OCI-LY7 (cell line): Measurements from ENCODE around the gene CDK5.

Experiments
- EZH2phosphoT487 ChIP-seq: fragments of 200-600 bp; sonication (generic); IDR thresholded peaks from 2 replicates; pipeline ENCODE4 v1.6.1; 2018; ENCODE audit warnings: low read depth, borderline replicate concordance, mild to moderate bottlenecking, mixed run types, antibody characterized with exemption, low read length, moderate library complexity, mixed read lengths
- TF ChIP-seq, protein P1 (sequence below): fragments of 200-600 bp; sonication (generic); conservative IDR thresholded peaks from 2 replicates; pipeline ENCODE4 v1.5.1; 2014; ENCODE audit warnings: mild to moderate bottlenecking, antibody characterized with exemption, low read length, moderate library complexity, mixed read lengths

- TF ChIP-seq, protein P1, sequence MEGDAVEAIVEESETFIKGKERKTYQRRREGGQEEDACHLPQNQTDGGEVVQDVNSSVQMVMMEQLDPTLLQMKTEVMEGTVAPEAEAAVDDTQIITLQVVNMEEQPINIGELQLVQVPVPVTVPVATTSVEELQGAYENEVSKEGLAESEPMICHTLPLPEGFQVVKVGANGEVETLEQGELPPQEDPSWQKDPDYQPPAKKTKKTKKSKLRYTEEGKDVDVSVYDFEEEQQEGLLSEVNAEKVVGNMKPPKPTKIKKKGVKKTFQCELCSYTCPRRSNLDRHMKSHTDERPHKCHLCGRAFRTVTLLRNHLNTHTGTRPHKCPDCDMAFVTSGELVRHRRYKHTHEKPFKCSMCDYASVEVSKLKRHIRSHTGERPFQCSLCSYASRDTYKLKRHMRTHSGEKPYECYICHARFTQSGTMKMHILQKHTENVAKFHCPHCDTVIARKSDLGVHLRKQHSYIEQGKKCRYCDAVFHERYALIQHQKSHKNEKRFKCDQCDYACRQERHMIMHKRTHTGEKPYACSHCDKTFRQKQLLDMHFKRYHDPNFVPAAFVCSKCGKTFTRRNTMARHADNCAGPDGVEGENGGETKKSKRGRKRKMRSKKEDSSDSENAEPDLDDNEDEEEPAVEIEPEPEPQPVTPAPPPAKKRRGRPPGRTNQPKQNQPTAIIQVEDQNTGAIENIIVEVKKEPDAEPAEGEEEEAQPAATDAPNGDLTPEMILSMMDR = no peak
- no peak for TF ChIP-seq EZH2phosphoT487
Observed at GRCh38 chr7:151017370-151017952, 40.2 kb downstream of the CDK5 start.
